ACC112 (cell line): ENCODE measurements around the gene BRD9.

Experiments
- H2AFZ ChIP-seq: fragments of 200-600 bp; sonication (generic); one replicate; pipeline ENCODE4 v1.6.0; 2017; ENCODE audit warnings: antibody characterized with exemption, low read length; ENCODE audit not compliant: unreplicated experiment
- H3K27ac ChIP-seq: fragments of 200-600 bp; sonication (generic); 2 replicates; pipeline ENCODE4 v1.5.1; 2014; ENCODE audit warnings: low read depth, mild to moderate bottlenecking, antibody characterized with exemption, low read length, moderate library complexity
- H3K27me3 ChIP-seq: fragments of 200-600 bp; sonication (generic); 2 replicates; pipeline ENCODE4 v1.6.1; 2014; ENCODE audit warnings: mild to moderate bottlenecking, antibody characterized with exemption, low read length, moderate library complexity, mixed read lengths; ENCODE audit not compliant: insufficient read depth
- H3K36me3 ChIP-seq: fragments of 200-600 bp; sonication (generic); 2 replicates; pipeline ENCODE4 v1.6.1; 2016; ENCODE audit warnings: mild to moderate bottlenecking, antibody characterized with exemption, low read length, moderate library complexity, mixed read lengths; ENCODE audit not compliant: insufficient read depth
- H3K4me1 ChIP-seq: fragments of 200-600 bp; sonication (generic); one replicate; pipeline ENCODE4 v1.6.1; 2016; ENCODE audit warnings: low read length, mixed read lengths; ENCODE audit not compliant: insufficient read depth, unreplicated experiment, control insufficient read depth
- H3K4me3 ChIP-seq: fragments of 200-600 bp; sonication (generic); 2 replicates; pipeline ENCODE4 v1.5.1; 2014; ENCODE audit warnings: mild to moderate bottlenecking, low read depth, low read length
- H3K79me2 ChIP-seq: fragments of 200-600 bp; sonication (generic); one replicate; pipeline ENCODE4 v1.6.0; 2016; ENCODE audit warnings: low read length; ENCODE audit not compliant: control insufficient read depth, unreplicated experiment, insufficient read depth

BRD9 gene

GRCh38 chr5:912280-913091, 19.9 kb upstream of the BRD9 start:
- no peak overlapping the region for H2AFZ ChIP-seq

GRCh38 chr5:911601-912000, 19.0 kb upstream of the BRD9 start:
- no peak overlapping the region for H2AFZ ChIP-seq

More at GRCh38 chr5:912280-913091, 19.9 kb upstream of the BRD9 start:
- Histone ChIP-seq H3K4me3 (no peak overlapping the region), H3K27me3 (no peaks in the 10 kb centered on the region), H3K79me2 (no peaks in the 10 kb centered on the region), H3K36me3 (no peaks in the 10 kb centered on the region; the same call in 1 of the 2 replicates), H3K4me1 (no peaks in the 10 kb centered on the region), H3K27ac (peak overlapping the region; percentile 82)

GRCh38 chr5:910769-911160, 18.2 kb upstream of the BRD9 start:
- Histone ChIP-seq H3K4me1 (no peaks in the 10 kb centered on the region), H2AFZ (no peak overlapping the region), H3K27ac (no peak overlapping the region; the same call in 1 of the 2 replicates), H3K79me2 (no peaks in the 10 kb centered on the region), H3K27me3 (no peaks in the 10 kb centered on the region), H3K4me3 (no peak overlapping the region), H3K36me3 (no peaks in the 10 kb centered on the region; the same call in 1 of the 2 replicates)

More at GRCh38 chr5:911601-912000, 19.0 kb upstream of the BRD9 start:
- H3K4me3 ChIP-seq = no peak overlapping the region
- H3K36me3 ChIP-seq = no peaks in the 10 kb centered on the region; the same call in 1 of the 2 replicates
- no peaks in the 10 kb centered on the region for H3K27me3 ChIP-seq
- no peaks in the 10 kb centered on the region for H3K79me2 ChIP-seq
- no peaks in the 10 kb centered on the region for H3K4me1 ChIP-seq
- peak overlapping the region; percentile 82 for H3K27ac ChIP-seq

- H3K4me1 ChIP-seq = no peaks in the 10 kb centered on the region
- H3K4me3 ChIP-seq = no peak overlapping the region
- H3K36me3 ChIP-seq = peaks cover 3% of the 10 kb centered on the region; the same call in 1 of the 2 replicates
- H3K27me3 ChIP-seq = no peaks in the 10 kb centered on the region
- H3K27ac ChIP-seq = no peak overlapping the region
- no peak overlapping the region for H2AFZ ChIP-seq
- H3K79me2 ChIP-seq = no peaks in the 10 kb centered on the region
Observed at GRCh38 chr5:909994-910768, 17.6 kb upstream of the BRD9 start.

- H3K4me3 ChIP-seq = no peak overlapping the region
- 0 out of 2 replicates have a peak, but pooled peaks cover 6% of the 10 kb centered on the region for H3K36me3 ChIP-seq
- no peaks in the 10 kb centered on the region for H3K27me3 ChIP-seq
- no peak overlapping the region for H3K27ac ChIP-seq
- no peaks in the 10 kb centered on the region for H3K4me1 ChIP-seq
- no peak overlapping the region for H2AFZ ChIP-seq
- no peaks in the 10 kb centered on the region for H3K79me2 ChIP-seq
Observed at GRCh38 chr5:909086-909485, 16.5 kb upstream of the BRD9 start.

- no peaks in the 10 kb centered on the region for H3K4me1 ChIP-seq
- no peaks in the 10 kb centered on the region for H3K27me3 ChIP-seq
- 0 out of 2 replicates have a peak, but pooled peaks cover 6% of the 10 kb centered on the region for H3K36me3 ChIP-seq
- no peak overlapping the region for H2AFZ ChIP-seq
- no peaks in the 10 kb centered on the region for H3K79me2 ChIP-seq
- no peak overlapping the region for H3K27ac ChIP-seq
- H3K4me3 ChIP-seq = no peak overlapping the region
Observed at GRCh38 chr5:908172-908571, 15.6 kb upstream of the BRD9 start.

GRCh38 chr5:907366-907910, 14.8 kb upstream of the BRD9 start:
- 0 out of 2 replicates have a peak, but pooled peaks cover 6% of the 10 kb centered on the region for H3K36me3 ChIP-seq
- H3K4me3 ChIP-seq = no peak overlapping the region
- no peaks in the 10 kb centered on the region for H3K4me1 ChIP-seq
- H3K27ac ChIP-seq = no peak overlapping the region
- H3K27me3 ChIP-seq = no peaks in the 10 kb centered on the region
- no peak overlapping the region for H2AFZ ChIP-seq
- no peaks in the 10 kb centered on the region for H3K79me2 ChIP-seq

GRCh38 chr5:905139-905642, 12.6 kb upstream of the BRD9 start:
- 0 out of 2 replicates have a peak, but pooled peaks cover 6% of the 10 kb centered on the region for H3K36me3 ChIP-seq
- H3K4me3 ChIP-seq = no peak overlapping the region
- H3K79me2 ChIP-seq = no peaks in the 10 kb centered on the region
- no peak overlapping the region for H3K27ac ChIP-seq
- no peaks in the 10 kb centered on the region for H3K4me1 ChIP-seq
- H3K27me3 ChIP-seq = no peaks in the 10 kb centered on the region
- H2AFZ ChIP-seq = no peak overlapping the region

- no peak overlapping the region for H3K27ac ChIP-seq
- H3K27me3 ChIP-seq = no peaks in the 10 kb centered on the region
- H3K4me1 ChIP-seq = no peaks in the 10 kb centered on the region
- H3K79me2 ChIP-seq = no peaks in the 10 kb centered on the region
- H3K36me3 ChIP-seq = 0 out of 2 replicates have a peak, but pooled peaks cover 6% of the 10 kb centered on the region
- H2AFZ ChIP-seq = no peak overlapping the region
- no peak overlapping the region for H3K4me3 ChIP-seq
Observed at GRCh38 chr5:903756-904096, 11.1 kb upstream of the BRD9 start.

GRCh38 chr5:902129-902916, 9.7 kb upstream of the BRD9 start:
- H2AFZ ChIP-seq = no peak overlapping the region
- 0 out of 2 replicates have a peak, but pooled peaks cover 6% of the 10 kb centered on the region for H3K36me3 ChIP-seq
- H3K79me2 ChIP-seq = no peaks in the 10 kb centered on the region
- H3K27ac ChIP-seq = no peak overlapping the region
- H3K27me3 ChIP-seq = no peaks in the 10 kb centered on the region
- H3K4me3 ChIP-seq = no peak overlapping the region
- no peaks in the 10 kb centered on the region for H3K4me1 ChIP-seq
